H9 (cell line): ENCODE data around the gene GATAD2B. TPM values are rescaled to one million over a fixed set of nuclear protein-coding genes. Genes with fewer than 3 reads are reported as not detected.

Source experiments
- DNase-seq: peaks from one replicate; pipeline ENCODE4 v3.0.0-alpha.2; 2017
- H2AFZ ChIP-seq: one replicate; pipeline ENCODE4 v1.6.1; 2013; ENCODE audit warnings: mild to moderate bottlenecking, low read length, control low read depth, moderate library complexity
- H2AK5ac ChIP-seq: 2 replicates; pipeline ENCODE4 v1.6.1; 2013; ENCODE audit warnings: low read length, control low read depth, mixed read lengths; ENCODE audit not compliant: insufficient read length
- H2BK120ac ChIP-seq: one replicate; pipeline ENCODE4 v1.6.1; 2013; ENCODE audit warnings: low read depth, mild to moderate bottlenecking, low read length, control low read depth, inconsistent platforms; ENCODE audit not compliant: poor library complexity, severe bottlenecking
- H2BK12ac ChIP-seq: 2 replicates; pipeline ENCODE4 v1.6.1; 2013; ENCODE audit warnings: low read length, control low read depth, mixed read lengths, low read depth; ENCODE audit not compliant: insufficient read length
- H2BK15ac ChIP-seq: 2 replicates; pipeline ENCODE4 v1.6.1; 2013; ENCODE audit warnings: low read depth, low read length, control low read depth
- H2BK20ac ChIP-seq: one replicate; pipeline ENCODE4 v1.6.1; 2013; ENCODE audit warnings: low read depth, mild to moderate bottlenecking, low read length, control low read depth, inconsistent platforms; ENCODE audit not compliant: poor library complexity, severe bottlenecking
- H2BK5ac ChIP-seq: 2 replicates; pipeline ENCODE4 v1.6.1; 2013; ENCODE audit warnings: low read length, control low read depth, mixed read lengths; ENCODE audit not compliant: insufficient read length
- H3K14ac ChIP-seq: 2 replicates; pipeline ENCODE4 v1.6.1; 2013; ENCODE audit warnings: low read length, control low read depth; ENCODE audit not compliant: insufficient read depth
- H3K18ac ChIP-seq: 2 replicates; pipeline ENCODE4 v1.6.1; 2013; ENCODE audit warnings: low read depth, mild to moderate bottlenecking, mixed read lengths, low read length, control low read depth; ENCODE audit not compliant: insufficient read length
- H3K23ac ChIP-seq: 2 replicates; pipeline ENCODE4 v1.6.1; 2013; ENCODE audit warnings: low read length, control low read depth, mixed read lengths, low read depth; ENCODE audit not compliant: insufficient read length
- H3K23me2 ChIP-seq: 2 replicates; pipeline ENCODE4 v1.6.1; 2013; ENCODE audit warnings: low read depth, mild to moderate bottlenecking, mixed read lengths, low read length, control low read depth; ENCODE audit not compliant: insufficient read length, poor library complexity, severe bottlenecking
- H3K27ac ChIP-seq: 2 replicates; pipeline ENCODE4 v1.5.1; 2013; ENCODE audit warnings: low read length, control low read depth, mixed read lengths, low read depth; ENCODE audit not compliant: insufficient read length
- H3K27me3 ChIP-seq: 2 replicates; pipeline ENCODE4 v1.6.1; 2013; ENCODE audit warnings: low read length, control low read depth, inconsistent platforms; ENCODE audit not compliant: insufficient read depth
- H3K4ac ChIP-seq: 2 replicates; pipeline ENCODE4 v1.6.1; 2013; ENCODE audit warnings: low read depth, mild to moderate bottlenecking, control low read depth, inconsistent platforms, low read length, moderate library complexity
- H3K4me1 ChIP-seq: 2 replicates; pipeline ENCODE4 v1.6.1; 2013; ENCODE audit warnings: low read length, control low read depth, inconsistent platforms; ENCODE audit not compliant: insufficient read depth
- H3K4me2 ChIP-seq: 2 replicates; pipeline ENCODE4 v1.6.1; 2013; ENCODE audit warnings: low read length, control low read depth, mixed read lengths; ENCODE audit not compliant: insufficient read length, insufficient read depth
- H3K56ac ChIP-seq: 2 replicates; pipeline ENCODE4 v1.6.1; 2013; ENCODE audit warnings: low read depth, mild to moderate bottlenecking, mixed read lengths, low read length, control low read depth; ENCODE audit not compliant: insufficient read length
- H3K79me1 ChIP-seq: 2 replicates; pipeline ENCODE4 v1.6.1; 2013; ENCODE audit warnings: low read depth, mild to moderate bottlenecking, moderate library complexity, low read length, control low read depth, inconsistent platforms; ENCODE audit not compliant: insufficient read depth, poor library complexity, severe bottlenecking
- H3K79me2 ChIP-seq: 2 replicates; pipeline ENCODE4 v1.6.1; 2013; ENCODE audit warnings: low read length, control low read depth, inconsistent platforms; ENCODE audit not compliant: insufficient read depth
- H3K9ac ChIP-seq: 2 replicates; pipeline ENCODE4 v1.6.1; 2013; ENCODE audit warnings: low read length, control low read depth, mixed read lengths; ENCODE audit not compliant: insufficient read length; ENCODE audit errors: extremely low read depth
- H3K9me3 ChIP-seq: one replicate; pipeline ENCODE4 v1.6.1; 2013; ENCODE audit warnings: low read depth, low read length, inconsistent platforms; ENCODE audit not compliant: control insufficient read depth
- H3T11ph ChIP-seq: one replicate; pipeline ENCODE4 v1.6.1; 2013; ENCODE audit warnings: mild to moderate bottlenecking, low read length, control low read depth, inconsistent platforms
- H4K20me1 ChIP-seq: one replicate; pipeline ENCODE4 v1.6.1; 2013; ENCODE audit not compliant: control insufficient read depth, insufficient read length, insufficient read depth
- H4K5ac ChIP-seq: 2 replicates; pipeline ENCODE4 v1.6.1; 2013; ENCODE audit warnings: low read depth, mild to moderate bottlenecking, mixed read lengths, low read length, control low read depth; ENCODE audit not compliant: insufficient read length
- H4K8ac ChIP-seq: replicated peaks from 2 replicates; pipeline ENCODE4 v1.6.1; 2013; ENCODE audit warnings: low read length, control low read depth, mixed read lengths, low read depth; ENCODE audit not compliant: insufficient read length
- H4K91ac ChIP-seq: 2 replicates; pipeline ENCODE4 v1.6.1; 2013; ENCODE audit warnings: low read depth, mild to moderate bottlenecking, moderate library complexity, mixed read lengths, low read length, control low read depth; ENCODE audit not compliant: insufficient read length
- H3K27ac Mint-ChIP-seq, 3 experiments: 2 replicates in 2 of 3; 3 replicates in 1 of 3; pipeline ENCODE4 v1.8.0; 2020 to 2021; ENCODE audit warnings: mixed read lengths in 3 of 3, mild to moderate bottlenecking in 1 of 3, moderate library complexity in 1 of 3
- H3K27me3 Mint-ChIP-seq: 2 replicates; pipeline ENCODE4 v1.8.0; 2021; ENCODE audit warnings: low read depth, mild to moderate bottlenecking, moderate library complexity, mixed read lengths
- H3K36me3 Mint-ChIP-seq, 3 experiments: 2 replicates in 2 of 3; 3 replicates in 1 of 3; pipeline ENCODE4 v1.8.0; 2020 to 2021; ENCODE audit warnings: low read depth in 3 of 3, mixed read lengths in 3 of 3; ENCODE audit not compliant: insufficient read depth in 1 of 3
- H3K4me1 Mint-ChIP-seq, 2 experiments: 2 replicates each; pipeline ENCODE4 v1.8.0; 2020; ENCODE audit warnings: mixed read lengths in 2 of 2
- H3K4me3 Mint-ChIP-seq, 2 experiments: 2 replicates in 1 of 2; 3 replicates in 1 of 2; pipeline ENCODE4 v1.8.0; 2020 to 2021; ENCODE audit warnings: mild to moderate bottlenecking in 2 of 2, mixed read lengths in 2 of 2, moderate library complexity in 1 of 2
- H3K9me3 Mint-ChIP-seq, 2 experiments: 2 replicates in 1 of 2; 3 replicates in 1 of 2; pipeline ENCODE4 v1.8.0; 2020; ENCODE audit warnings: mild to moderate bottlenecking in 2 of 2, mixed read lengths in 2 of 2, moderate library complexity in 1 of 2
- CTCF ChIP-seq: fragments of 200-600 bp; sonication (generic); conservative IDR thresholded peaks from 3 replicates; pipeline ENCODE4 v1.8.0; 2021; ENCODE audit warnings: antibody characterized with exemption, mild to moderate bottlenecking
- total RNA-seq: library from RNA; stranded (reverse); gene quantifications from 2 replicates; pipeline ENCODE4 v1.2.1, GENCODE V29; 2021

GATAD2B gene
- total RNA-seq, 1 experiment from 2014 or later, result 44.1 TPM

- H2BK120ac ChIP-seq, result no peak overlapping the region
- H2BK20ac ChIP-seq, result no peak overlapping the region
- no peaks in the 10 kb centered on the region for H3K4me1 ChIP-seq
- H3K27me3 ChIP-seq, result no peaks in the 10 kb centered on the region
- H4K20me1 ChIP-seq, result no peaks in the 10 kb centered on the region
- no peak overlapping the region for H3K4ac ChIP-seq
- H3K4me2 ChIP-seq, result no peak overlapping the region
- H4K5ac ChIP-seq, result no peak overlapping the region
- no peak overlapping the region for H3K23ac ChIP-seq
- no peaks in the 10 kb centered on the region for H3K9me3 ChIP-seq
- H3K4me1 Mint-ChIP-seq, result peaks cover 0 to 3% of the 10 kb centered on the region in 2 experiments; a peak in 1 of 4 replicates
- DNase-seq, result no peak
- no peak overlapping the region for H2BK12ac ChIP-seq
- no peak overlapping the region for H4K8ac ChIP-seq
- no peak overlapping the region for H3K18ac ChIP-seq
- H3K9ac ChIP-seq, result no peak overlapping the region
- no peak overlapping the region for H2AFZ ChIP-seq
- no peak overlapping the region for H2AK5ac ChIP-seq
- H2BK15ac ChIP-seq, result no peak overlapping the region
- H3K27ac Mint-ChIP-seq, result no peak overlapping the region
- no peak overlapping the region for H3K4me3 Mint-ChIP-seq
- H3K27me3 Mint-ChIP-seq, result no peaks in the 10 kb centered on the region
- H3K79me2 ChIP-seq, result no peaks in the 10 kb centered on the region
- H4K91ac ChIP-seq, result no peak overlapping the region
- no peak overlapping the region for H2BK5ac ChIP-seq
- TF ChIP-seq CTCF, result no peak
- peaks cover 2% of the 10 kb centered on the region for H3K79me1 ChIP-seq
- no peak overlapping the region for H3K56ac ChIP-seq
- no peaks in the 10 kb centered on the region for H3K9me3 Mint-ChIP-seq
- H3K14ac ChIP-seq, result no peak overlapping the region
- H3K27ac ChIP-seq, result no peak overlapping the region
- H3T11ph ChIP-seq, result no peak overlapping the region
- H3K36me3 Mint-ChIP-seq, result peaks cover 0 to 17% (median 11%) of the 10 kb centered on the region in 3 experiments; a peak in 6 of 7 replicates
- H3K23me2 ChIP-seq, result no peaks in the 10 kb centered on the region
These were observed 66.0 kb downstream of the GATAD2B start for GRCh38 chr1:153856763-153857162.
